ENCODE measurements around the gene RALGPS1.

DNA sequence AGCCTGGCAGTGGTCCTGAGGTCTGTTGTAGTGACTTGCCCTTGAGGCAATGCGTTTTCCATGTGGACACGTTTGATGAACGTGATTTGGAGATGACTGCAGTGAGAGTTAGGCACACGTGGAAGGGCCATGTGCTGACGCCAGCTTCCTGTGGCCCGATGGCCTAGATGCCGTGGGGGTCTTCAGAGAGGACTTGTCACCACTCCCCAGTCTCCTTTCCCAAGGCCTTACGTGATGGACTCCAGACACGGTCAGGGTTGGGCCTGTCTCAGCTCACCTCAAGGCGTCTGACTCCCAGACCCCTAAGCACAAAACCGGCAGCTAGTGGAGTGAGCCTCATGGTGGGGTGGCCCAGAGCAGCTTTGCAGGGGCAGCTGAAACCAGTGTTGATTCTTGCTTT is 115.0 kb downstream of the RALGPS1 start:
- TF ChIP-seq CTCF (IDR thresholded peaks at IDR 0.05; ENCODE audit: low read depth, low read length, poor library complexity, severe bottlenecking) (no peak), EZH2phosphoT487 (IDR thresholded peaks at IDR 0.05; ENCODE audit: borderline replicate concordance, low read length) (no peak)

Data from DOHH2 (cell line).